Small intestine (tissue), 7 donors: ENCODE data around the gene FCRL1. TPM values are rescaled to one million over a fixed set of nuclear protein-coding genes. Genes with fewer than 3 reads are reported as not detected.

Source experiments
- DNase-seq, 2 donors: peaks; one replicate each; pipeline versions ENCODE4 v3.0.0 to v3.0.0-alpha.2; 2013
- FAIRE-seq: peaks from 2 replicates; lab custom pipeline; 2012; peaks lifted over from hg19 to GRCh38; lab: Jason Lieb, UNC
- H3K27ac ChIP-seq, 3 donors: one replicate each; pipeline ENCODE4 v1.5.1; 2013; ENCODE audit warnings: low read length in 2 of 3, mild to moderate bottlenecking in 2 of 3, control low read depth in 1 of 3, inconsistent platforms in 1 of 3, low read depth in 1 of 3, moderate library complexity in 1 of 3
- H3K27me3 ChIP-seq, 3 donors: one replicate each; pipeline ENCODE4 v1.6.1; 2013; ENCODE audit warnings: low read length in 3 of 3, inconsistent platforms in 1 of 3; ENCODE audit not compliant: control insufficient read depth in 3 of 3, insufficient read depth in 3 of 3
- H3K36me3 ChIP-seq, 3 donors: one replicate each; pipeline ENCODE4 v1.6.1; 2013; ENCODE audit warnings: low read length in 3 of 3, inconsistent platforms in 1 of 3, low read depth in 1 of 3, mild to moderate bottlenecking in 1 of 3, moderate library complexity in 1 of 3; ENCODE audit not compliant: control insufficient read depth in 3 of 3, insufficient read depth in 2 of 3
- H3K4me1 ChIP-seq, 3 donors: one replicate each; pipeline ENCODE4 v1.6.1; 2013; ENCODE audit warnings: low read length in 2 of 3, inconsistent platforms in 1 of 3, low read depth in 1 of 3, mild to moderate bottlenecking in 1 of 3, moderate library complexity in 1 of 3; ENCODE audit not compliant: control insufficient read depth in 3 of 3, insufficient read depth in 2 of 3
- H3K4me3 ChIP-seq, 3 donors: one replicate each; pipeline ENCODE4 v1.5.1; 2013; ENCODE audit warnings: low read length in 3 of 3, control low read depth in 1 of 3, inconsistent platforms in 1 of 3, low read depth in 1 of 3, mild to moderate bottlenecking in 1 of 3, moderate library complexity in 1 of 3
- H3K9me3 ChIP-seq, 2 donors: one replicate each; pipeline ENCODE4 v1.6.1; 2013; ENCODE audit warnings: low read depth in 1 of 2, low read length in 1 of 2; ENCODE audit not compliant: control insufficient read depth in 2 of 2, insufficient read depth in 1 of 2
- WGBS, 3 donors: extraction: QIAGEN DNeasy Blood & Tissue Kit; methylation state at CpG; one replicate each; pipeline ENCODE4 v1.1.7; 2013; 5-methylcytosine and 5-hydroxymethylcytosine counted together
- polyA plus RNA-seq, 4 donors: library from polyadenylated mRNA; stranded (reverse) in 3 of 4; unstranded in 1 of 4; fragments of 200-250 nt in 3 of 4; fragments of 120-200 nt in 1 of 4; gene quantifications; one replicate each; pipeline versions ENCODE4 v1.2.1 to v1.2.3, GENCODE V29; 2013
- donor health status: healthy with polysubstance abuse.
- donor health status: control.
- donor health status: control.
- donor health status: Bipolar disorder and iron deficiency.
- donor health status: healthy.

The FCRL1 gene
- polyA plus RNA-seq, 4 donors, result 0.24 to 1.00 TPM; not detected in 2

- no peak overlapping the region for H3K4me3 ChIP-seq
- no peak for DNase-seq
- H3K36me3 ChIP-seq, result no peaks in the 10 kb centered on the region
- no peaks in the 10 kb centered on the region for H3K27me3 ChIP-seq
- WGBS, 3 donors, result 80 to 83% (median 82%) methylated on average over 2 of the region's 2 CpGs
- H3K4me1 ChIP-seq, result no peaks in the 10 kb centered on the region
- FAIRE-seq, result no peak
- no peak overlapping the region for H3K27ac ChIP-seq
- no peaks in the 10 kb centered on the region for H3K9me3 ChIP-seq
Observed at GRCh38 chr1:157820299-157820698, 379 bp upstream of the FCRL1 start.

GRCh38 chr1:157819215-157819614 lies 705 bp downstream of the FCRL1 start:
- Histone ChIP-seq H3K27me3 (no peaks in the 10 kb centered on the region), H3K4me3 (no peak overlapping the region), H3K27ac (no peak overlapping the region), H3K9me3 (no peaks in the 10 kb centered on the region), H3K4me1 (no peaks in the 10 kb centered on the region), H3K36me3 (no peaks in the 10 kb centered on the region)
- 60 to 71% (median 63%) methylated on average over 2 of the region's 2 CpGs for WGBS, 3 donors
- DNase-seq (no peak), FAIRE-seq (no peak)

DNA sequence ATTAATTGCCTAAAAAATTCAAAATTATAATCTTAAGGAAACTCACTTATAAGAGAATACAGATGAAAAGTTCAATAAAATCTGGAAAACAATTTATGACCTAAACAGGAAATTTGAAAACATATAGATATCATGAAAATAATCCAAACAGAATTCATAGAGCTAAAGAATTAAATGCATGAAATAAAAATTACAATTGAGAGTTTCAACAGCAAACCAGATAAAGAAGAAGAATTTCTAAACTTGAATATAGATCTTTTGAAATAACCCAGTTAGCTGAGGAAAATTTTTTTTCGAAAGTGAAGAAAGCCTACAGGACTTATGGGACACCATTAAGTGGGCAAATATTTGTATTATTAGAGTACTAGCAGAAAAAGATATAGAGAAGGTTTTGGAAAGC lies 6.7 kb downstream of the FCRL1 start:
- FAIRE-seq, result peak; percentile 39

DNA sequence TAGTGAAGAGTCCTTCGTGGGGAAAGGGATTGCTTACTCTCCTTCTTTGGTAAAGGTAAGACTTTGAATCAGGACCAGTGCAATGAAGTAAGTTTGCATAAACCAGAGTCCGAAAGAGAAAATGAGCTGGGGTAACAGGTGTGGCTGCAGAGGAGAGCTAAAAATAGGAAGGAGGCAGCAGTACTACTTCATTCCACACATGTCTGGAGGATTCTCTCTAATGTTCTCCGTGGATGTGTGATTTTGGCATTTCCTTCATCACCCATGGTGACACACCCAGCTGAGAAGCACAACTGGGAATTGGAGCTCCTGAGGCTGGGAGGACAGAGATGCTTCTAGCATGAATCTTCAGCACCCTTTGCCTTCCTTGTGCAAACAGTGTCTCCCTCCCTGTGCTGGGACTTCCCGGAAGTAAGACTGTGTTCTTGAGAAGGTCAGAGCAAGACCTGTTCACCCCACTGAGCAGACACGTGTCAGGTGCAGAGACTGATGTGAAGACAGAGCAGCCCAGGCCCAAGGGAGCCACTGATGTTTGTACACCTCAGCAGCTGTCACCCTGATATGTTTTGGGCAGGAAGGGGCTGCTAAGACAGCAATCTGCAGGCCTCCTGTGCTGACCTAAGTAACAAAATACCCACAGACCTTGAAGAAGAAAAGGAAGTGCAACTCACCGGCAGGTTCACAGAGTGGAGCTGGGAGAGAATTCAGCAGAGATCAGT lies 13.3 kb downstream of the FCRL1 start:
- 40 to 52% (median 43%) methylated on average over 6 of the region's 6 CpGs for WGBS, 3 donors
- Histone ChIP-seq H3K27ac (peak overlapping the region in 1 of 3 donors; percentile 28), H3K36me3 (no peaks in the 10 kb centered on the region), H3K4me1 (no peaks in the 10 kb centered on the region), H3K4me3 (no peak overlapping the region), H3K9me3 (peaks cover 0 to 4% of the 10 kb centered on the region in 2 donors), H3K27me3 (no peaks in the 10 kb centered on the region)
- DNase-seq, result no peak
- no peak for FAIRE-seq

More for the DNA sequence above, 6.7 kb downstream of the FCRL1 start:
- Histone ChIP-seq H3K36me3 (no peaks in the 10 kb centered on the region), H3K4me1 (no peaks in the 10 kb centered on the region), H3K9me3 (peaks cover 0 to 17% of the 10 kb centered on the region in 2 donors), H3K4me3 (no peak overlapping the region), H3K27me3 (no peaks in the 10 kb centered on the region), H3K27ac (no peak overlapping the region)
- WGBS, 3 donors, result 68 to 78% (median 74%) methylated on average over 1 of the region's 1 CpG
- DNase-seq, result no peak

DNA sequence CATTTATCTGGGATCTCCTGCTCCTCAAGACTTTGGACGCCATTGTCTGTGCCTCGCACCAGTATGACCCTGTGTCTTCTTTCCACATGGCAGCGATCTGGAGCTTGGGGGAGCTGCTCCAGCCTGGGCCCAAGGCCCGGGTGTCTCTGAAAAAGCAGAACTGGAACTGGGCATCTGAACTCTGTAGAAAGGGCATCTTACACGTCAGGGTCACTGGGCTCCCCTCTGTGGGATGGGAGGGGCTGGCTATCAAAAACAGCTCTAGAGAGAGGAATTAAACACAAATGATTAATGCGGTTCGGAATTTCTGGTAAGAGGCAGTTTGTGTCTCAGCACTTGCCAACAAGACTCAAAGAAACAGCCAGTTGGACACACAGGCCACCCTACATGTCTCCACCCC lies 16.1 kb downstream of the FCRL1 start:
- FAIRE-seq (no peak), DNase-seq (no peak)
- Histone ChIP-seq H3K27me3 (no peaks in the 10 kb centered on the region), H3K27ac (no peak overlapping the region), H3K9me3 (no peaks in the 10 kb centered on the region), H3K4me3 (no peak overlapping the region), H3K36me3 (no peaks in the 10 kb centered on the region), H3K4me1 (no peaks in the 10 kb centered on the region)
- WGBS, 3 donors, result 75 to 82% (median 79%) methylated on average over 7 of the region's 7 CpGs

- WGBS, 3 donors, result 68 to 75% (median 74%) methylated on average over 1 of the region's 1 CpG
- peaks cover 0 to 3% (median 0%) of the 10 kb centered on the region in 3 donors for H3K27me3 ChIP-seq
- no peak for FAIRE-seq
- H3K9me3 ChIP-seq, result no peaks in the 10 kb centered on the region
- H3K36me3 ChIP-seq, result no peaks in the 10 kb centered on the region
- no peak for DNase-seq
- no peak overlapping the region for H3K27ac ChIP-seq
- H3K4me3 ChIP-seq, result no peak overlapping the region
- no peaks in the 10 kb centered on the region for H3K4me1 ChIP-seq
Observed at GRCh38 chr1:157799996-157800395, 19.9 kb downstream of the FCRL1 start.

GRCh38 chr1:157798211-157798610 lies 21.7 kb downstream of the FCRL1 start:
- 86 to 91% (median 88%) methylated on average over 5 of the region's 5 CpGs for WGBS, 3 donors
- no peak for FAIRE-seq

GRCh38 chr1:157785248-157785647 lies 34.7 kb downstream of the FCRL1 start:
- 27 to 37% (median 34%) methylated on average over 1 of the region's 1 CpG for WGBS, 3 donors
- H3K27ac ChIP-seq, result no peak overlapping the region
- DNase-seq (no peak), FAIRE-seq (no peak)
- H3K4me3 ChIP-seq, result no peak overlapping the region
- H3K36me3 ChIP-seq, result no peaks in the 10 kb centered on the region
- H3K9me3 ChIP-seq, result no peaks in the 10 kb centered on the region
- H3K4me1 ChIP-seq, result peaks cover 0 to 2% (median 0%) of the 10 kb centered on the region in 3 donors
- H3K27me3 ChIP-seq, result no peaks in the 10 kb centered on the region

More at GRCh38 chr1:157798211-157798610, 21.7 kb downstream of the FCRL1 start:
- Histone ChIP-seq H3K36me3 (no peaks in the 10 kb centered on the region), H3K4me1 (no peaks in the 10 kb centered on the region), H3K4me3 (no peak overlapping the region), H3K27ac (no peak overlapping the region), H3K27me3 (peaks cover 0 to 3% (median 0%) of the 10 kb centered on the region in 3 donors), H3K9me3 (no peaks in the 10 kb centered on the region)
- no peak for DNase-seq
